ENCODE measurements around the gene ARRDC4.

DNA sequence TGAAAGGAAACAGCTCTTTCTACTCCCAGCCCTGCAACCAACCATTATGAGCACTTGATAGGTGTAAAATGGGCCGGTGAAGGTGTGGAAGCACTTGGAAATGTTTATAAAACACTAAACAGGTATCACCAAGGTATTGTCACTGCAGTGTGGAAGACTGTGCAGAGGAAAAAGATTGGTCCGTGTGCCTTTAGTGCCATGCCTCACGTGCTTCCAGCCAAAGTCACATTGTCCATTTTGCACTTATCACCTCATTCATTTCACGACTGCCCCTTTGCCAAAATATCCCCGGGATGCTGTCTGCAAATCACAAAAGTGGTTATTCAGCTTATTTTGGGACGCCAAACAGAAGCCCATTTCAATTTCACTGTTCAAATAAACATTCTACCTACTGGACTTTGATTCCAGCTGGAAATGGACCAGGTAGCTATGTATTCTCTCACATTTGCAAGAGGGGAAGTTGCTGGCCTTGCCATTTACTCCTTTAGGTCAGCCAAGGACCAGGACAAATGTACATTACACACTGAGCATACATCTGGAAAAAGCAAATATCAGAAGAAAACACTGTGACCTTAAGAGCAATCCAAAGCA lies 58.4 kb downstream of the ARRDC4 start:
- TF ChIP-seq ZNF274 (IDR thresholded peaks at IDR 0.05; ENCODE audit: borderline replicate concordance, low read depth, low read length) (no peak), CTCF (IDR thresholded peaks at IDR 0.05 in 2 of 3, conservative IDR thresholded peaks at IDR 0.05 in 1 of 3; ENCODE audit: insufficient read depth in 2 of 3, low read depth in 1 of 3, low read length in 3 of 3) (no peak), POLR2A (conservative IDR thresholded peaks at IDR 0.05) (no peak), RCOR1 (IDR thresholded peaks at IDR 0.05; ENCODE audit: borderline replicate concordance in 1 of 2, low read depth in 2 of 2, low read length in 2 of 2) (no peak), ZNF354B (CRISPR knock-in tag; IDR thresholded peaks at IDR 0.05) (no peak), HCFC1 (IDR thresholded peaks at IDR 0.05; ENCODE audit: low read depth, low read length) (no peak), ZSCAN29 (IDR thresholded peaks at IDR 0.05) (no peak), KAT7 (CRISPR knock-in tag; IDR thresholded peaks at IDR 0.05; ENCODE audit: borderline replicate concordance) (no peak)
- TF ChIP-seq, protein P1, sequence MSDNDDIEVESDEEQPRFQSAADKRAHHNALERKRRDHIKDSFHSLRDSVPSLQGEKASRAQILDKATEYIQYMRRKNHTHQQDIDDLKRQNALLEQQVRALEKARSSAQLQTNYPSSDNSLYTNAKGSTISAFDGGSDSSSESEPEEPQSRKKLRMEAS (CRISPR knock-in tag; IDR thresholded peaks at IDR 0.05): no peak
- TF ChIP-seq, protein P2, sequence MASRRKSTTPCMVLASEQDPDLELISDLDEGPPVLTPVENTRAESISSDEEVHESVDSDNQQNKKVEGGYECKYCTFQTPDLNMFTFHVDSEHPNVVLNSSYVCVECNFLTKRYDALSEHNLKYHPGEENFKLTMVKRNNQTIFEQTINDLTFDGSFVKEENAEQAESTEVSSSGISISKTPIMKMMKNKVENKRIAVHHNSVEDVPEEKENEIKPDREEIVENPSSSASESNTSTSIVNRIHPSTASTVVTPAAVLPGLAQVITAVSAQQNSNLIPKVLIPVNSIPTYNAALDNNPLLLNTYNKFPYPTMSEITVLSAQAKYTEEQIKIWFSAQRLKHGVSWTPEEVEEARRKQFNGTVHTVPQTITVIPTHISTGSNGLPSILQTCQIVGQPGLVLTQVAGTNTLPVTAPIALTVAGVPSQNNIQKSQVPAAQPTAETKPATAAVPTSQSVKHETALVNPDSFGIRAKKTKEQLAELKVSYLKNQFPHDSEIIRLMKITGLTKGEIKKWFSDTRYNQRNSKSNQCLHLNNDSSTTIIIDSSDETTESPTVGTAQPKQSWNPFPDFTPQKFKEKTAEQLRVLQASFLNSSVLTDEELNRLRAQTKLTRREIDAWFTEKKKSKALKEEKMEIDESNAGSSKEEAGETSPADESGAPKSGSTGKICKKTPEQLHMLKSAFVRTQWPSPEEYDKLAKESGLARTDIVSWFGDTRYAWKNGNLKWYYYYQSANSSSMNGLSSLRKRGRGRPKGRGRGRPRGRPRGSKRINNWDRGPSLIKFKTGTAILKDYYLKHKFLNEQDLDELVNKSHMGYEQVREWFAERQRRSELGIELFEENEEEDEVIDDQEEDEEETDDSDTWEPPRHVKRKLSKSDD (conservative IDR thresholded peaks at IDR 0.05; ENCODE audit: low read length): no peak
